Measurements from ENCODE around the gene MTHFD1.

DNA sequence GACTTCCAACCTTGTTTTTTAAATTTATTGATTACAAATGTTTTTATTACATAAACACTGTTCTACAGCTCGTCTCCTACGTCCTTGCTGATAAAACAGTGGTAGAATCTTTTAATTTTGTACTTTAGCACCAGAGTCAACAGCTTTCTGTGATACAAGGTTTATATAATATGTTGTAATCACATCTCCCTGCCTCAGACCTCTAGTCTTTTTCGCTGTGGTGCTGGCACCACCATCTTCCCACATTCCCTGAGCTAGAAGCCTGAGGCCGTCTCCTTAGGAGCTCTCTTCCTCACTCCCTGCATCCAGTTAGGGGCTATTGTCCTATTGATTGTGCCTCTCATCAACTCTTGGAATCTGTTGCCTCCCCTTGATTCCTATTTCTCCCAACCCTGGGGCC is 17.1 kb downstream of the MTHFD1 start:
- TF ChIP-seq SMC3 (IDR thresholded peaks at IDR 0.05; ENCODE audit: low read depth, low read length) (no peak), RFX5 (IDR thresholded peaks at IDR 0.05; ENCODE audit: low read length) (no peak), RAD21 (IDR thresholded peaks at IDR 0.05; ENCODE audit: low read length) (no peak), EP300 (IDR thresholded peaks at IDR 0.05; ENCODE audit: borderline replicate concordance in 1 of 2, low read depth in 1 of 2, low read length in 1 of 2) (no peak), GABPA (IDR thresholded peaks at IDR 0.05; ENCODE audit: low read depth) (no peak), POLR2AphosphoS5 (IDR thresholded peaks at IDR 0.05; ENCODE audit: low read depth, low read length) (no peak), TAF1 (IDR thresholded peaks at IDR 0.05; ENCODE audit: borderline replicate concordance, low read depth, low read length) (no peak), FOXM1 (IDR thresholded peaks at IDR 0.05; ENCODE audit: low read depth) (no peak), JUND (IDR thresholded peaks at IDR 0.05) (no peak), EZH2phosphoT487 (IDR thresholded peaks at IDR 0.05; ENCODE audit: borderline replicate concordance, low read depth) (no peak), TEAD4 (IDR thresholded peaks at IDR 0.05; ENCODE audit: borderline replicate concordance, insufficient read depth) (no peak), YY1 (IDR thresholded peaks at IDR 0.05; ENCODE audit: low read depth) (no peak)
- TF ChIP-seq, protein P1, sequence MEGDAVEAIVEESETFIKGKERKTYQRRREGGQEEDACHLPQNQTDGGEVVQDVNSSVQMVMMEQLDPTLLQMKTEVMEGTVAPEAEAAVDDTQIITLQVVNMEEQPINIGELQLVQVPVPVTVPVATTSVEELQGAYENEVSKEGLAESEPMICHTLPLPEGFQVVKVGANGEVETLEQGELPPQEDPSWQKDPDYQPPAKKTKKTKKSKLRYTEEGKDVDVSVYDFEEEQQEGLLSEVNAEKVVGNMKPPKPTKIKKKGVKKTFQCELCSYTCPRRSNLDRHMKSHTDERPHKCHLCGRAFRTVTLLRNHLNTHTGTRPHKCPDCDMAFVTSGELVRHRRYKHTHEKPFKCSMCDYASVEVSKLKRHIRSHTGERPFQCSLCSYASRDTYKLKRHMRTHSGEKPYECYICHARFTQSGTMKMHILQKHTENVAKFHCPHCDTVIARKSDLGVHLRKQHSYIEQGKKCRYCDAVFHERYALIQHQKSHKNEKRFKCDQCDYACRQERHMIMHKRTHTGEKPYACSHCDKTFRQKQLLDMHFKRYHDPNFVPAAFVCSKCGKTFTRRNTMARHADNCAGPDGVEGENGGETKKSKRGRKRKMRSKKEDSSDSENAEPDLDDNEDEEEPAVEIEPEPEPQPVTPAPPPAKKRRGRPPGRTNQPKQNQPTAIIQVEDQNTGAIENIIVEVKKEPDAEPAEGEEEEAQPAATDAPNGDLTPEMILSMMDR (IDR thresholded peaks at IDR 0.05), result no peak
- TF ChIP-seq, protein P2, sequence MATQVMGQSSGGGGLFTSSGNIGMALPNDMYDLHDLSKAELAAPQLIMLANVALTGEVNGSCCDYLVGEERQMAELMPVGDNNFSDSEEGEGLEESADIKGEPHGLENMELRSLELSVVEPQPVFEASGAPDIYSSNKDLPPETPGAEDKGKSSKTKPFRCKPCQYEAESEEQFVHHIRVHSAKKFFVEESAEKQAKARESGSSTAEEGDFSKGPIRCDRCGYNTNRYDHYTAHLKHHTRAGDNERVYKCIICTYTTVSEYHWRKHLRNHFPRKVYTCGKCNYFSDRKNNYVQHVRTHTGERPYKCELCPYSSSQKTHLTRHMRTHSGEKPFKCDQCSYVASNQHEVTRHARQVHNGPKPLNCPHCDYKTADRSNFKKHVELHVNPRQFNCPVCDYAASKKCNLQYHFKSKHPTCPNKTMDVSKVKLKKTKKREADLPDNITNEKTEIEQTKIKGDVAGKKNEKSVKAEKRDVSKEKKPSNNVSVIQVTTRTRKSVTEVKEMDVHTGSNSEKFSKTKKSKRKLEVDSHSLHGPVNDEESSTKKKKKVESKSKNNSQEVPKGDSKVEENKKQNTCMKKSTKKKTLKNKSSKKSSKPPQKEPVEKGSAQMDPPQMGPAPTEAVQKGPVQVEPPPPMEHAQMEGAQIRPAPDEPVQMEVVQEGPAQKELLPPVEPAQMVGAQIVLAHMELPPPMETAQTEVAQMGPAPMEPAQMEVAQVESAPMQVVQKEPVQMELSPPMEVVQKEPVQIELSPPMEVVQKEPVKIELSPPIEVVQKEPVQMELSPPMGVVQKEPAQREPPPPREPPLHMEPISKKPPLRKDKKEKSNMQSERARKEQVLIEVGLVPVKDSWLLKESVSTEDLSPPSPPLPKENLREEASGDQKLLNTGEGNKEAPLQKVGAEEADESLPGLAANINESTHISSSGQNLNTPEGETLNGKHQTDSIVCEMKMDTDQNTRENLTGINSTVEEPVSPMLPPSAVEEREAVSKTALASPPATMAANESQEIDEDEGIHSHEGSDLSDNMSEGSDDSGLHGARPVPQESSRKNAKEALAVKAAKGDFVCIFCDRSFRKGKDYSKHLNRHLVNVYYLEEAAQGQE (IDR thresholded peaks at IDR 0.05; ENCODE audit: low read depth, low read length), result no peak

Measured in SK-N-SH (cell line).